ENCODE results near the gene RNF41.
A peak's percentile ranks its signal among the peaks of the same experiment; 100 is the strongest.
"Not testable (repeated sequence)": the region's sequence is repeated elsewhere in the genome, so short reads cannot be mapped to it uniquely, and the experiment has no call there.

RNF41 gene

DNA sequence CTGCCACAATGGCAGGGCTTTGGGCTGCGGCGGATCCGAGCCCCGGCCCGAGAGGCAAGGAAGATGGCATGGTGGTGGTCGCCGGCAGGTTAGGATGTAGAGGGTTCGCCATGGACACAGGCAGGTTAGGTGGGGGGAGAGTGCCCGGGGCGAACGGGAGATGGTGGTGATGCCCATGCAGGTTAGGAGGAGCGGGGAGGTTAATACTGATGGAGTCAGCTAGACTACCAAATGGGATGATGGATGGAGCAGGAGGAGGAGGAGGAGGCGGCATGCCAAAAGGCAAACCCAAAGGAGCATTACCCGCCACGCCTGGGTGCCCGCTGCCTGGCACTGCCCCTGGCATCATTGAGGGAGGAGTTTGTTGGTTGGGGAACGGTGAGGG is 57.4 kb downstream of the RNF41 start:
- no peak for DNase-seq

DNA sequence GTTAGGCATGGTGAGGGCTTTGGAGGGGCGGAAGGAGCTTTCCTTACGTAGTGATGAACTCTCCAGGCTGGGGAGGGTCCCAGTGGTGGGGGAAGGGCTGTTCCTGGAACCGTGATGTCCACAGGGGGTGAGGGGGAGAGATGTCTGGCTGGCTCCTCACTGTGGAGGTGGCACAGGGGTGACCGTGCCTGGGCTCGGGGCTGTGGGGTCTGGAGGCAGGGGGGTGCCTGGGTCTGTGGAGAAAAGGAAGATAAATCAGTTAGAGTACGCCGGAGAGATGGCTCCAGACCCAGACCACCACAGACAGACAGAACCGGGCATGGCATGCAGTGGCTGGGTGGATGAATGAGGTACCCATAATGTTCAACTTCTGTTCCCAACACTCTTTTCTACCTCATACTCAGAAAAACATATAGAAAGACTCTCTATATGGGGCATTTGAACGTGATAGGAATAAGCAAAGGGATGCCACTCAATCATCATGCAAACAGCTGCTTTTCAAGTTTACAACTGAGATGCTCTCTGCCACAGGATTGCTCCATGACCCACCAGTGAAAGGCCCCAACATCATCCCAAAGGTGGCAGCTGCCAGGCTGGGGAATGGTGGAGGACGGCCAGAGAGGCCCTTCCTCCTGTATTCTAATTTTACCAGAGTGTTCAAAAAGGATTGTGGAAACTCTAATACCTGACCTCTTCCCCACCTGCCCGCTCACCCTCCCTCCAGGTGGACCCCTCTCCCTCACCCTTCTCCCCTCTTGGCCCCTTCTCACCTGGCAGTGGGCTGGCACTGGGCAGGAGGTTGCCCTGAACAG is 58.0 kb downstream of the RNF41 start:
- no peak for DNase-seq

DNA sequence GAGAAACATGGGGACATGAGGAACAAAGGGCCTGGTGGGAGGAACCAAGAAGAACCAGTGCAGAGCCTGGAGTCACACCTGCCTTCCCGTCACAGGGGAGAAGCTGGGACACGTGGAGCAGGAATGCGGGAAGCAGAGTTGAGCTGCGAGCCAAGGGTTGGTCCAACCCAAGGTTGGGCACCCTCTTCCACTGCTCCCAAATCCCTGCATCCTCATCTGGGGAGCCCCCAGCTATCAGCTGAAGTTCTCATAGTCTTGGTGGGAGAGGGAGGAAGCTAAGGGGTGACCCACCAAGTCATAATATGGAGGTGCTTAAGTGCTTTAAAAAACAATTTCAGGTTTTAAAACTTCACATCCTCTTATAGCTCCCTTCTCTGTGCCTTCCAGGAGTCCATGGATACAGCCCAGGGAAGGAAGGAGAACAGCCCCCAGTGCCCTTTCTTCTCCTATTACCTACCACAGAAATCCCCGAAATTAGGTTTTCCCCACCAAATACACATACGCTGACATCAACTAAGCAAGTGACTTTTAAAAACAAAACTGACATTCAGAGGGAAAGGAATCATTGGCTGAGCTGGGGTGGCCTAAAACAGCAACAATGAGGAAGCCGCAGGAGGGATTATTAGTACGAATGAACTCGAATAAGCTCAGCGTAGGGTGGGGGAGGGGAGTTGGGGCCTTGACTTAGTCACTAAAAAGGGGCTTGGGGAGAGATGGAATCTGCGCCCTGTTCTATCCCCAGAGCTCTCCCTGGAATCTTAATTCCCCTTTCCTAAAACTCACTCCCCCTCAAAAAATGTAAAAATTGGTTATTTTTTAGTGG is 59.0 kb downstream of the RNF41 start:
- no peak for DNase-seq

GRCh38 chr12:56161690-56162351 is 59.9 kb downstream of the RNF41 start:
- no peak for DNase-seq

- DNase-seq = no peak
These were observed 60.6 kb downstream of the RNF41 start for GRCh38 chr12:56160894-56161689.

- peak; percentile 59 for DNase-seq
These were observed 61.4 kb downstream of the RNF41 start for GRCh38 chr12:56160193-56160763.

DNA sequence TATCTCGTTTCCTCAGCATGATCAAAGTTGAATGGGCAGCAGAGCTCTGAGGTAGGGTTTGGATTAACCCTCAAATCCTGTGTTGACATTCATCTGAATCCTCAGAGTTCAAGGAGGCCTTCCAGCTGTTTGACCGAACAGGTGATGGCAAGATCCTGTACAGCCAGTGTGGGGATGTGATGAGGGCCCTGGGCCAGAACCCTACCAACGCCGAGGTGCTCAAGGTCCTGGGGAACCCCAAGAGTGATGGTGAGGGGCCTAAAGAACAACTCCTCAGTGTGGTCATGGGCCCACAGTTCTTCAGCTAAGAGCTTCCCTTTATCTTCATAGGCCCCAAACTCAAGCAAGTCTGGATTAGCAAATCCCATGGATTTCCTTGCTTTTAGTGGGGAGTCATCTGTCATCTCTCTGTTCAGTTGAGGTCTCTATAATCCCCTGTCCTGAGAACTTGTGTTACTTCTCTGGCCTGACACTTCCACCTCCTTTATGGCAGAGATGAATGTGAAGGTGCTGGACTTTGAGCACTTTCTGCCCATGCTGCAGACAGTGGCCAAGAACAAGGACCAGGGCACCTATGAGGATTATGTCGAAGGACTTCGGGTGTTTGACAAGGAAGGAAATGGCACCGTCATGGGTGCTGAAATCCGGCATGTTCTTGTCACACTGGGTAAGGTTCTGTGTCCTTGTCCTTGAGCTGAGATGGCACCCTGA is 62.1 kb downstream of the RNF41 start:
- no peak for DNase-seq

GRCh38 chr12:56158926-56159461 is 62.7 kb downstream of the RNF41 start:
- DNase-seq = no peak

GRCh38 chr12:56158029-56158925 is 63.4 kb downstream of the RNF41 start, which contains the start of gene MYL6:
TSS of gene MYL6 (plus strand) at chr12:56158359. CDS start at chr12:56158402, 43 bp downstream.
- peak; percentile 93 for DNase-seq

DNA sequence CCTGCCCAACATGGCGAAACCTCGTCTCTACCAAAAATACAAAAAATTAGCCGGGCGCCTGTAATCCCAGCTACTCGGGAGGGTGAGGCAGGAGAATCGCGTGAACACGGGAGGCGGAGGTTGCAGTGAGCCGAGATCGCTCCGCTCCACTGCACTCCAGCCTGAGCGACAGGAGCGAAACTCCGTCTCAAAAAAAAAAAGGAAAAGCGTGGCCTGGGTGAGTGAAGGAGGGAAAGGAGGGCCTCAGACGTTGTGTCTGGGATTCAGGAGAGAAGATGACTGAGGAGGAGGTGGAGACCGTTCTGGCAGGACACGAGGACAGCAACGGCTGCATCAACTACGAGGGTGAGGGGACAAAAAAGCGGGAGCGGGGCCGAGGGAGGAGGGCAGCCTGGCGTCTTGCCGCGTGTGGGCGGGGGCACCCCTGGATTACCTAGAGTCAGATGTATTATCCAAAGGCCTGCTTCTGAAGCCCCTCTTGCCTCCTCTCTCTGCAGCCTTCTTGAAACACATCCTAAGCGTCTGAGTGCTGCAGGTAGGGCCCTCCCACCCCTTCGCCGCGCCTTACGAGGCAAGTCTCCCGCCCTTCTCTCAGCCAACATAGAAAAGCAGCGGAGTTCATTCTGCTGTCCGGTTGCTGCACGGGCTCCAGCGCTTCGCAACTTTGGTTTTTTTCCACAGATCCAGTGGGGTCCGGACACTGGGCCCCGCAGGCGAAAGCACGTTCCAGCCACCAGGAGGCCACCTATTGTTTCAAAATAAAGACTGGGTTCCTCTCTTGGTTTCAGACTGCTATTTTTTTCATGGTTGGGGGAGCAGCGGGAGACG is 64.3 kb downstream of the RNF41 start:
- DNase-seq = peak; percentile 41

DNA sequence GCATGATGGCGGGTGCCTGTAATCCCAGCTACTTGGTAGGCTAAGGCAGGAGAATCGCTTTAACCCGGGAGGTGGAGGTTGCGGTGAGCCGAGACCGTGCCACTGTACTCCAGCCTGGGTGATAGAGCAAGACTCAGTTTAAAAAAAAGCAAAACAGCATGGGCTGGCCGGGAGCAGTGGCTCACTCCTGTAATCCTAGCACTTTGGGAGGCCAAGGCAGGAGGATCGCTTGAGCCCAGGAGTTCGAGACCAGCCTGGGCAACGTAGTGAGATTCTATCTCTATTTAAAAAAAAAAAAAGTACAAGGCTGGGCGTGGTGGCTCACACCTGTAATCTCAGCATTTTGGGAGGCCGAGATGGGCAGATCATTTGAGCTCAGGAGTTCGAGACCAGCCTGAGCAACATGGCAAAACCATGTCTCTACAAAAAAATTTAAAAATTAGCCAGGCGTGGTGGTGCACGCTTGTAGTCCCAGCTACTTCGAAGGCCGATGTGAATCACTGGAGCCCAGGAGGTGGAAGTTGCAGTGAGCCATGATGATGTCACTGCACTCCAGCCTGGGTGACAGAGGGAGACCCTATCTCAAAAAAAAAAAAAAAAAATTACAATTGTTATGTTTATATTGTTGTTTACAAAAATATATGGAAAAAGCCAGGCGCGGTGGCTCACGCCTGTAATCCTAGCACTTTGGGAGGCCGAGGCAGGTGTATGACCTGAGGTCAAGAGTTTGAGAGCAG is 65.1 kb downstream of the RNF41 start:
- DNase-seq = not testable (repeated sequence)

DNA sequence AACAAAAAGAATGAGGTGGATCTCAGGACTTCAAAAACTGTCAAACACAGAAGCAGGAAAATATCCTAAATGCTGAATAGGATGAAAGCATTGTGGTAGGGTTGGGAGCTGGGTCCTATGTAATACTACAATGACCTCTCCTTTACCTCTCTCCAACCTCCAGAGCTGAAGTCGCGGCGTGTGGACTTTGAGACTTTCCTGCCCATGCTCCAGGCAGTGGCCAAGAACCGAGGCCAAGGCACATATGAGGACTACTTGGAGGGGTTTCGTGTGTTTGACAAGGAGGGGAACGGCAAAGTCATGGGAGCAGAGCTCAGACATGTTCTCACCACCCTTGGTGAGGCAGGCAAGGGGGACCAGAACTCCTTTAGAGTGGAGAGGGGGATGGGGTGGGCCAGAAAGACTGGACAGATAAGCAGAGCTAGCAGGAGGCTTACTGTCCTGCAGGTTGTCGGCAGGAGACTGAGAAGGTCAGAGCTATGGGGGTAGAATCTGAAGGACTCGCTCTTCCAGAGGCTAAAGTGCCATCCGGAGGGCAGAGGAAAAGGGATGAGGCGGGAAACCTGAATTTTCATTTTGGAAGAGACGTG is 66.4 kb downstream of the RNF41 start:
- DNase-seq = no peak

DNA sequence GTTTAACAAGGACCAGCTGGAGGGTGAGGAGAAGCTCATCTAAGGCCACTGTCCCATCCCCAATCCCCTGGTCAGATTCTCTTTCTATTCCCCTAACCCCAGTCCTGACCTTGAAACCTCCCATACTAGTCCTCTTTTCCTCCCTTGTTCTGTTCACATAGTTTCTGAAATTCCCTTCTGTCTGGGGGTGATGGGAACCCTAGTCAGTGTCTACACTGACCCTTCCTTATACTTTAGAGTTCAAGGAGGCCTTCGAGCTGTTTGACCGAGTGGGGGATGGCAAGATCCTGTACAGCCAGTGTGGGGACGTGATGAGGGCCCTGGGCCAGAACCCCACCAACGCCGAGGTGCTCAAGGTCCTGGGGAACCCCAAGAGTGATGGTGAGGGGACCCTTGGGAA is 66.9 kb downstream of the RNF41 start:
- DNase-seq = no peak

DNA sequence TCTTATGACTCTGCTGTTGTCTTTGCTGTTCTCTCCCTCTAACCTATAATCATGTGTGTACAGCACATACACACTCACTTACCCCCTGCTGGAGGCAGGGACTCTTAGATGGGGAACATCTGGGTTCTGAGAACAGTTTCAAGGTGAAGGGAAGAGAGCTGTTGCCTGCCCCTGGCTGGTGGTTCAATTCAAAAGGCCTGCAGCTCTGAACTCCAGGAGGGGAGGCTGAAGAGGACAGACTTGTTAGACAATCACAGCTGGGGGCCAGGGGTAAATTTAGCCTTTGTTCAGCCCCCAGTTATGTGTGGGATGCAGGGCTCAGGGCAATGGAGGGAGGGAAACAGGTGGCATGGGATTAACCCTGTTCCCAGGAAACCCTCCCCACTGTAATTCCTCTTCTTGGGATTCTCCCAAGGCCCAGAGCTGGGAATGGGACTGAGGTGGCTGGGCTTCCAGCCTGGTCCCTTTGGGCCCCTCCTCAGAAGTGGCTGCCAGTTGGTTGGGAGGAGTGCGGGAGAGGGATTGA is 67.4 kb downstream of the RNF41 start:
- no peak for DNase-seq

DNA sequence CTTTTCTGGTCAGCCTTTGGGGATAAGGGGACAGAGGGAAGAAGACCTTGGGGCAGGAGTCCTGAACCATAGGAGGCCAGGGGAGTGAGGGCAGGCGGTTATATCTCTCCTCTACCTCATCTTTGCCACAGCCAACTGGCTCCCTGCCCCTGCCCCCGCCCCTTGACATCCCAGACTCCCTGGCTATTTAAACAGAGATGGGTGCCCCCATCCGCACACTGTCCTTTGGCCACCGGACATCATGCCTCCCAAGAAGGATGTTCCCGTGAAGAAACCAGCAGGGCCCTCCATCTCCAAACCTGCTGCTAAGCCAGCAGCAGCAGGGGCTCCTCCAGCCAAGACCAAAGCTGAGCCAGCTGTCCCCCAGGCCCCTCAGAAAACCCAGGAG is 68.0 kb downstream of the RNF41 start:
- no peak for DNase-seq

GRCh38 chr12:56152756-56153677 is 68.7 kb downstream of the RNF41 start:
- DNase-seq = no peak

All from effector CD4-positive, alpha-beta T cell (primary cell).